Measurements from ENCODE around the gene SRPK2. TPM values are rescaled to one million over a fixed set of nuclear protein-coding genes. Genes with fewer than 3 reads are reported as not detected.
"Not testable (repeated sequence)": the region's sequence is repeated elsewhere in the genome, so short reads cannot be mapped to it uniquely, and the experiment has no call there.

The SRPK2 gene
- total RNA-seq, 5 donors from 2014 or later (not counting 1 experiment from before 2014, with no cell fraction given), result 41.6 to 71.4 (median 46.9) TPM

- Mint-ChIP-seq H3K4me1 (peaks cover 74 to 81% (median 79%) of the 10 kb centered on the region in 3 donors), H3K27me3 (no peaks in the 10 kb centered on the region), H3K36me3 (no peaks in the 10 kb centered on the region), H3K9me3 (no peaks in the 10 kb centered on the region), H3K27ac (peak overlapping the region; percentile 87 to 91), H3K4me3 (peak overlapping the region in 1 of 3 donors; percentile 68)
- no peak overlapping the region for H3K4me3 ChIP-seq (ENCODE audit: control insufficient read depth in 1 of 2, extremely low read depth in 1 of 2, low read length in 1 of 2)
- H3K36me3 ChIP-seq (ENCODE audit: control insufficient read depth in 2 of 2, extremely low read depth in 1 of 2, insufficient read depth in 1 of 2, low read length in 1 of 2), result no peaks in the 10 kb centered on the region
- peak overlapping the region; percentile 74 for H3K27ac ChIP-seq (ENCODE audit: low read length)
- ChIA-PET POLR2A (interaction anchor here (0.6 to 0.7 kb wide), 2 partner anchors 87 to 731 kb away, joined by 4 to 6 read pairs; no protein-coding TSS in a partner anchor), CTCF (interaction anchor here in 1 of 2 donors (0.7 to 1.2 kb wide), 2 partner anchors 10 to 46 kb away, joined by 4 read pairs; no protein-coding TSS in a partner anchor)
- no peaks in the 10 kb centered on the region for H3K27me3 ChIP-seq (replicated peaks in 1 of 2; ENCODE audit: control insufficient read depth in 2 of 2, extremely low read depth in 1 of 2, insufficient read depth in 2 of 2, low read length in 1 of 2)
- peaks cover 52 to 90% of the 10 kb centered on the region in 2 experiments for H3K4me1 ChIP-seq (ENCODE audit: control insufficient read depth in 1 of 2, extremely low read depth in 1 of 2, insufficient read depth in 2 of 2, low read length in 2 of 2)
- DNase-seq (no peak), ATAC-seq (replicated peaks in 1 of 4) (no peak)
- WGBS (ENCODE audit: insufficient coverage), result no CpG with 5 or more reads among the region's 7 CpGs
- H3K9me3 ChIP-seq, result no peaks in the 10 kb centered on the region
Observed at GRCh38 chr7:105350906-105351305, 37.8 kb downstream of the SRPK2 start.

- 100% methylated on average over 3 of the region's 11 CpGs for WGBS (ENCODE audit: insufficient coverage)
- H3K27ac ChIP-seq (ENCODE audit: low read length); ATAC-seq (replicated peaks in 1 of 4); H3K36me3 ChIP-seq (ENCODE audit: control insufficient read depth in 2 of 2, extremely low read depth in 1 of 2, insufficient read depth in 1 of 2, low read length in 1 of 2); CTCF ChIA-PET; H3K27me3 Mint-ChIP-seq; H3K27me3 ChIP-seq (replicated peaks in 1 of 2; ENCODE audit: control insufficient read depth in 2 of 2, extremely low read depth in 1 of 2, insufficient read depth in 2 of 2, low read length in 1 of 2); H3K9me3 Mint-ChIP-seq; H3K36me3 Mint-ChIP-seq; H3K9me3 ChIP-seq; H3K4me3 ChIP-seq (ENCODE audit: control insufficient read depth in 1 of 2, extremely low read depth in 1 of 2, low read length in 1 of 2); DNase-seq: not testable (repeated sequence)
- H3K4me1 Mint-ChIP-seq, result peaks cover 71 to 76% (median 73%) of the 10 kb centered on the region in 3 donors
- POLR2A ChIA-PET, result interaction anchor here in 1 of 2 donors (0.6 kb wide), 1 partner anchor 343 kb away, joined by 3 read pairs; no protein-coding TSS in a partner anchor
- peak overlapping the region in 1 of 3 donors; percentile 44 for H3K4me3 Mint-ChIP-seq
- H3K27ac Mint-ChIP-seq, result peak overlapping the region; percentile 16 to 23
- H3K4me1 ChIP-seq (ENCODE audit: control insufficient read depth in 1 of 2, extremely low read depth in 1 of 2, insufficient read depth in 2 of 2, low read length in 2 of 2), result peaks cover 50 to 74% of the 10 kb centered on the region in 2 experiments
Observed at GRCh38 chr7:105348177-105348576, 40.5 kb downstream of the SRPK2 start.

GRCh38 chr7:105346593-105347322, 42.0 kb downstream of the SRPK2 start:
- peaks cover 66 to 71% (median 69%) of the 10 kb centered on the region in 3 donors for H3K4me1 Mint-ChIP-seq

GRCh38 chr7:105346138-105346537, 42.6 kb downstream of the SRPK2 start:
- H3K36me3 Mint-ChIP-seq, result no peaks in the 10 kb centered on the region
- no peaks in the 10 kb centered on the region for H3K27me3 Mint-ChIP-seq
- CTCF ChIA-PET, result interaction anchor here in 1 of 2 donors (0.8 to 1.1 kb wide), 2 partner anchors 9 to 11 kb away, joined by 3 to 4 read pairs; no protein-coding TSS in a partner anchor
- H3K9me3 Mint-ChIP-seq, result no peaks in the 10 kb centered on the region
- 80% methylated on average over 1 of the region's 2 CpGs for WGBS (ENCODE audit: insufficient coverage)
- Histone ChIP-seq H3K4me1 (ENCODE audit: control insufficient read depth in 1 of 2, extremely low read depth in 1 of 2, insufficient read depth in 2 of 2, low read length in 2 of 2) (peaks cover 37 to 63% of the 10 kb centered on the region in 2 experiments), H3K4me3 (ENCODE audit: control insufficient read depth in 1 of 2, extremely low read depth in 1 of 2, low read length in 1 of 2) (no peak overlapping the region), H3K36me3 (ENCODE audit: control insufficient read depth in 2 of 2, extremely low read depth in 1 of 2, insufficient read depth in 1 of 2, low read length in 1 of 2) (no peaks in the 10 kb centered on the region), H3K27me3 (replicated peaks in 1 of 2; ENCODE audit: control insufficient read depth in 2 of 2, extremely low read depth in 1 of 2, insufficient read depth in 2 of 2, low read length in 1 of 2) (no peaks in the 10 kb centered on the region), H3K9me3 (no peaks in the 10 kb centered on the region), H3K27ac (ENCODE audit: low read length) (no peak overlapping the region)
- peaks cover 62 to 68% (median 63%) of the 10 kb centered on the region in 3 donors for H3K4me1 Mint-ChIP-seq
- ATAC-seq (replicated peaks in 1 of 4) (peak in 3 of 4 experiments; percentile 24 to 36 (median 24)), DNase-seq (no peak)
- peak overlapping the region; percentile 73 to 84 for H3K27ac Mint-ChIP-seq
- H3K4me3 Mint-ChIP-seq, result peak overlapping the region; percentile 15 to 57 (median 39)
- POLR2A ChIA-PET, result interaction anchor here (0.6 to 0.7 kb wide), 2 partner anchors 43 to 47 kb away, joined by 4 read pairs; no protein-coding TSS in a partner anchor

More at GRCh38 chr7:105346593-105347322, 42.0 kb downstream of the SRPK2 start:
- H3K4me3 Mint-ChIP-seq, result peak overlapping the region; percentile 15 to 57 (median 39)
- Histone ChIP-seq H3K4me1 (ENCODE audit: control insufficient read depth in 1 of 2, extremely low read depth in 1 of 2, insufficient read depth in 2 of 2, low read length in 2 of 2) (peaks cover 40 to 69% of the 10 kb centered on the region in 2 experiments), H3K4me3 (ENCODE audit: control insufficient read depth in 1 of 2, extremely low read depth in 1 of 2, low read length in 1 of 2) (no peak overlapping the region), H3K36me3 (ENCODE audit: control insufficient read depth in 2 of 2, extremely low read depth in 1 of 2, insufficient read depth in 1 of 2, low read length in 1 of 2) (no peaks in the 10 kb centered on the region), H3K9me3 (no peaks in the 10 kb centered on the region), H3K27ac (ENCODE audit: low read length) (peak overlapping the region; percentile 3), H3K27me3 (replicated peaks in 1 of 2; ENCODE audit: control insufficient read depth in 2 of 2, extremely low read depth in 1 of 2, insufficient read depth in 2 of 2, low read length in 1 of 2) (no peaks in the 10 kb centered on the region)
- ChIA-PET CTCF (interaction anchor here (0.7 kb wide), 3 partner anchors 31 to 78 kb away, joined by 3 to 7 read pairs (median 7); no protein-coding TSS in a partner anchor), POLR2A (interaction anchor here in 1 of 2 donors (0.7 kb wide), 1 partner anchor 43 kb away, joined by 4 read pairs; no protein-coding TSS in a partner anchor)
- no peaks in the 10 kb centered on the region for H3K36me3 Mint-ChIP-seq
- ATAC-seq (replicated peaks in 1 of 4) (peak; percentile 45 to 77 (median 62)), DNase-seq (peak in 17 of 35 experiments; percentile 11 to 67 (median 19))
- WGBS (ENCODE audit: insufficient coverage), result 64% methylated on average over 3 of the region's 10 CpGs
- H3K9me3 Mint-ChIP-seq, result no peaks in the 10 kb centered on the region
- H3K27me3 Mint-ChIP-seq, result no peaks in the 10 kb centered on the region
- H3K27ac Mint-ChIP-seq, result peak overlapping the region; percentile 73 to 84

GRCh38 chr7:105345725-105346124, 43.0 kb downstream of the SRPK2 start:
- no peaks in the 10 kb centered on the region for H3K27me3 ChIP-seq (replicated peaks in 1 of 2; ENCODE audit: control insufficient read depth in 2 of 2, extremely low read depth in 1 of 2, insufficient read depth in 2 of 2, low read length in 1 of 2)
- no peak overlapping the region for H3K27ac ChIP-seq (ENCODE audit: low read length)
- Mint-ChIP-seq H3K4me1 (peaks cover 59 to 67% (median 62%) of the 10 kb centered on the region in 3 donors), H3K36me3 (no peaks in the 10 kb centered on the region), H3K9me3 (no peaks in the 10 kb centered on the region), H3K27me3 (no peaks in the 10 kb centered on the region), H3K4me3 (peak overlapping the region in 1 of 3 donors; percentile 57), H3K27ac (peak overlapping the region; percentile 49 to 84)
- ChIA-PET POLR2A (interaction anchor here (0.6 to 0.8 kb wide), 2 partner anchors 41 to 47 kb away, joined by 3 to 4 read pairs; no protein-coding TSS in a partner anchor), CTCF (interaction anchor here in 1 of 2 donors (0.8 to 1.1 kb wide), 3 partner anchors 9 to 81 kb away, joined by 3 to 4 read pairs (median 3); no protein-coding TSS in a partner anchor)
- WGBS (ENCODE audit: insufficient coverage), result no CpG with 5 or more reads among the region's 3 CpGs
- H3K4me1 ChIP-seq (ENCODE audit: control insufficient read depth in 1 of 2, extremely low read depth in 1 of 2, insufficient read depth in 2 of 2, low read length in 2 of 2), result peaks cover 33 to 59% of the 10 kb centered on the region in 2 experiments
- ATAC-seq (replicated peaks in 1 of 4) (peak in 2 of 4 experiments; percentile 19 to 34), DNase-seq (no peak)
- H3K9me3 ChIP-seq, result no peaks in the 10 kb centered on the region
- no peak overlapping the region for H3K4me3 ChIP-seq (ENCODE audit: control insufficient read depth in 1 of 2, extremely low read depth in 1 of 2, low read length in 1 of 2)
- no peaks in the 10 kb centered on the region for H3K36me3 ChIP-seq (ENCODE audit: control insufficient read depth in 2 of 2, extremely low read depth in 1 of 2, insufficient read depth in 1 of 2, low read length in 1 of 2)

GRCh38 chr7:105345003-105345402, 43.7 kb downstream of the SRPK2 start:
- POLR2A ChIA-PET, result interaction anchor here in 1 of 2 donors (0.6 to 0.8 kb wide), 3 partner anchors 42 to 1988 kb away, joined by 3 to 4 read pairs (median 3); no protein-coding TSS in a partner anchor

More at GRCh38 chr7:105345003-105345402, 43.7 kb downstream of the SRPK2 start:
- H3K27ac Mint-ChIP-seq, result peak overlapping the region; percentile 22 to 49
- DNase-seq (no peak), ATAC-seq (replicated peaks in 1 of 4) (no peak)
- H3K36me3 Mint-ChIP-seq, result no peaks in the 10 kb centered on the region
- no peaks in the 10 kb centered on the region for H3K9me3 ChIP-seq
- H3K4me3 ChIP-seq (ENCODE audit: control insufficient read depth in 1 of 2, extremely low read depth in 1 of 2, low read length in 1 of 2), result no peak overlapping the region
- CTCF ChIA-PET, result interaction anchor here in 1 of 2 donors (0.5 to 1.1 kb wide), 5 partner anchors 8 to 81 kb away, joined by 3 to 4 read pairs (median 3); no protein-coding TSS in a partner anchor
- H3K27me3 ChIP-seq (replicated peaks in 1 of 2; ENCODE audit: control insufficient read depth in 2 of 2, extremely low read depth in 1 of 2, insufficient read depth in 2 of 2, low read length in 1 of 2), result no peaks in the 10 kb centered on the region
- WGBS (ENCODE audit: insufficient coverage), result 93% methylated on average over 2 of the region's 3 CpGs
- H3K4me3 Mint-ChIP-seq, result peak overlapping the region in 2 of 3 donors; percentile 13 to 38
- H3K4me1 ChIP-seq (ENCODE audit: control insufficient read depth in 1 of 2, extremely low read depth in 1 of 2, insufficient read depth in 2 of 2, low read length in 2 of 2), result peaks cover 30 to 57% of the 10 kb centered on the region in 2 experiments
- no peaks in the 10 kb centered on the region for H3K9me3 Mint-ChIP-seq
- H3K27ac ChIP-seq (ENCODE audit: low read length), result no peak overlapping the region
- H3K36me3 ChIP-seq (ENCODE audit: control insufficient read depth in 2 of 2, extremely low read depth in 1 of 2, insufficient read depth in 1 of 2, low read length in 1 of 2), result no peaks in the 10 kb centered on the region
- H3K27me3 Mint-ChIP-seq, result no peaks in the 10 kb centered on the region
- H3K4me1 Mint-ChIP-seq, result peaks cover 58 to 66% (median 61%) of the 10 kb centered on the region in 3 donors
